RWPE2 (cell line): ENCODE measurements around the gene LGR4.

Source experiments
- ATAC-seq: fragments of 200-7000 bp; cut with Tn5 transposase; 3 replicates; pipeline ENCODE4 v1.9.1; 2021; ENCODE audit warnings: low read depth
- DNase-seq: peaks from one replicate; pipeline ENCODE4 v3.0.0-alpha.2; 2020; ENCODE audit warnings: low spot score
- H3K27ac ChIP-seq: fragments of 450-650 bp; 2 replicates; pipeline ENCODE4 v1.5.1; 2017; ENCODE audit warnings: mild to moderate bottlenecking; ENCODE audit not compliant: poor library complexity, severe bottlenecking
- H3K27me3 ChIP-seq: fragments of 250-450 bp; sonication (Bioruptor Pico); 2 replicates; pipeline ENCODE4 v1.5.1; 2021; ENCODE audit warnings: mild to moderate bottlenecking, moderate library complexity; ENCODE audit not compliant: insufficient read depth, poor library complexity, severe bottlenecking
- H3K36me3 ChIP-seq: fragments of 250-450 bp; sonication (Bioruptor Pico); 2 replicates; pipeline ENCODE4 v1.5.1; 2020; ENCODE audit warnings: low read depth, mild to moderate bottlenecking, moderate library complexity
- H3K4me1 ChIP-seq: fragments of 250-450 bp; sonication (Bioruptor Pico); 2 replicates; pipeline ENCODE4 v1.5.1; 2021; ENCODE audit warnings: mild to moderate bottlenecking, moderate library complexity; ENCODE audit not compliant: insufficient read depth, poor library complexity, severe bottlenecking
- H3K4me3 ChIP-seq: fragments of 250-450 bp; sonication (Bioruptor Pico); 2 replicates; pipeline ENCODE4 v1.5.1; 2021; ENCODE audit warnings: mild to moderate bottlenecking, moderate library complexity; ENCODE audit not compliant: severe bottlenecking
- H3K9me3 ChIP-seq: fragments of 250-450 bp; sonication (Bioruptor Pico); 2 replicates; pipeline ENCODE4 v1.5.1; 2021; ENCODE audit warnings: mild to moderate bottlenecking, moderate library complexity; ENCODE audit not compliant: severe bottlenecking
- TF ChIP-seq, protein P1 (sequence below): fragments of 450-650 bp; IDR thresholded peaks from one replicate; pipeline ENCODE4 v1.5.1; 2017; ENCODE audit warnings: mild to moderate bottlenecking, moderate library complexity; ENCODE audit not compliant: poor library complexity, severe bottlenecking

LGR4 gene

DNA sequence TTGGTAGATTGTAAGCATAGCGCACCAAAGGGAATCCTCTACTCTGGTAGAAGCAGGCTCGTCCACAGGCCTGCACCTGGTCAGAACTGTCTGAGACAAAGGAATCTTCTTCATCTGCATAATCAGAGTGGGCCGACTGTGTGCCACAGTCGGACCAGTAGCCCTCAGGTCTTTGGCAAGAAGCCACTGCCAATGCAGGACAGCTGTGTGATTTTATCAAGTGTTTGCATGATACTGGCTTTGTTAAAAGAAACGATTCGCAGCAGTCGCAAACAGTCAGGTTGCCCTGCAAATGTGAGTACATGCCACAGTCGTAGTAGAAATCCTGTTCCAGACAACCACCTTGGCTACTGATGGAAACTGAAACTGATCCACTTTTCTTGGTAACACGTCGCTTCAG lies 104.7 kb downstream of the LGR4 start:
- H3K36me3 ChIP-seq = peaks cover 36% of the 10 kb centered on the region
- TF ChIP-seq, protein P1, sequence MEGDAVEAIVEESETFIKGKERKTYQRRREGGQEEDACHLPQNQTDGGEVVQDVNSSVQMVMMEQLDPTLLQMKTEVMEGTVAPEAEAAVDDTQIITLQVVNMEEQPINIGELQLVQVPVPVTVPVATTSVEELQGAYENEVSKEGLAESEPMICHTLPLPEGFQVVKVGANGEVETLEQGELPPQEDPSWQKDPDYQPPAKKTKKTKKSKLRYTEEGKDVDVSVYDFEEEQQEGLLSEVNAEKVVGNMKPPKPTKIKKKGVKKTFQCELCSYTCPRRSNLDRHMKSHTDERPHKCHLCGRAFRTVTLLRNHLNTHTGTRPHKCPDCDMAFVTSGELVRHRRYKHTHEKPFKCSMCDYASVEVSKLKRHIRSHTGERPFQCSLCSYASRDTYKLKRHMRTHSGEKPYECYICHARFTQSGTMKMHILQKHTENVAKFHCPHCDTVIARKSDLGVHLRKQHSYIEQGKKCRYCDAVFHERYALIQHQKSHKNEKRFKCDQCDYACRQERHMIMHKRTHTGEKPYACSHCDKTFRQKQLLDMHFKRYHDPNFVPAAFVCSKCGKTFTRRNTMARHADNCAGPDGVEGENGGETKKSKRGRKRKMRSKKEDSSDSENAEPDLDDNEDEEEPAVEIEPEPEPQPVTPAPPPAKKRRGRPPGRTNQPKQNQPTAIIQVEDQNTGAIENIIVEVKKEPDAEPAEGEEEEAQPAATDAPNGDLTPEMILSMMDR = no peak
- H3K4me1 ChIP-seq = peaks cover 5% of the 10 kb centered on the region
- no peaks in the 10 kb centered on the region for H3K27me3 ChIP-seq
- no peak for DNase-seq
- H3K9me3 ChIP-seq = no peaks in the 10 kb centered on the region
- H3K27ac ChIP-seq = no peak overlapping the region
- H3K4me3 ChIP-seq = no peak overlapping the region
- ATAC-seq = no peak

DNA sequence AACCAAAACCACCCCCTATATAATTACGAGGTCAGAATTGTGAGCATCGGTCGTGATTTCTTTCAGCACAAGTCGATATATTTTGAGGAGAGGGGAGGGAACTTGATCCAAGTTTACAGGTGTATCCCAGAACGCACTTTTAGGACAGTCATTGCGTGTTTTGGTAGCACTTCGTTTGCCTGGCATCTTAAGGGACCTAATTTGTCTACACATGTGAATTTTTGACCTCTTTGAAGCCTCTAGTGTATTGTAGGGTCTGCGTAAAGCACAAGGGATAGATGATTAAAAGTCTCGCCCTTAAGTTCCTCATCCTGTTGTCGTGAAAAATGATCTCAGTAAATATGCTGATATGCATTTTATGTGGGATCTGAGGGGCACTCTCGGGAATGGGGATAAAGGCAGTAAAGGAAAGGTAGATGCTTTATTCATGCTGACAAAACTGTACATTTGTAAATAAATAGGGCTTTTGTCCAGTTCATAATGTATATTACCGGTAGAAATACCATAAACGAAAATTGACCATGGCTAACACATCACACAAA lies 108.9 kb downstream of the LGR4 start:
- Histone ChIP-seq H3K4me1 (peaks cover 5% of the 10 kb centered on the region), H3K4me3 (peak overlapping the region; percentile 60), H3K27me3 (no peaks in the 10 kb centered on the region), H3K9me3 (no peaks in the 10 kb centered on the region), H3K36me3 (peaks cover 9% of the 10 kb centered on the region; the same call in 1 of the 2 replicates), H3K27ac (peak overlapping the region; percentile 21)
- TF ChIP-seq, protein P1 = no peak
- ATAC-seq (no peak; the same call in 2 of the 3 replicates), DNase-seq (no peak)

DNA sequence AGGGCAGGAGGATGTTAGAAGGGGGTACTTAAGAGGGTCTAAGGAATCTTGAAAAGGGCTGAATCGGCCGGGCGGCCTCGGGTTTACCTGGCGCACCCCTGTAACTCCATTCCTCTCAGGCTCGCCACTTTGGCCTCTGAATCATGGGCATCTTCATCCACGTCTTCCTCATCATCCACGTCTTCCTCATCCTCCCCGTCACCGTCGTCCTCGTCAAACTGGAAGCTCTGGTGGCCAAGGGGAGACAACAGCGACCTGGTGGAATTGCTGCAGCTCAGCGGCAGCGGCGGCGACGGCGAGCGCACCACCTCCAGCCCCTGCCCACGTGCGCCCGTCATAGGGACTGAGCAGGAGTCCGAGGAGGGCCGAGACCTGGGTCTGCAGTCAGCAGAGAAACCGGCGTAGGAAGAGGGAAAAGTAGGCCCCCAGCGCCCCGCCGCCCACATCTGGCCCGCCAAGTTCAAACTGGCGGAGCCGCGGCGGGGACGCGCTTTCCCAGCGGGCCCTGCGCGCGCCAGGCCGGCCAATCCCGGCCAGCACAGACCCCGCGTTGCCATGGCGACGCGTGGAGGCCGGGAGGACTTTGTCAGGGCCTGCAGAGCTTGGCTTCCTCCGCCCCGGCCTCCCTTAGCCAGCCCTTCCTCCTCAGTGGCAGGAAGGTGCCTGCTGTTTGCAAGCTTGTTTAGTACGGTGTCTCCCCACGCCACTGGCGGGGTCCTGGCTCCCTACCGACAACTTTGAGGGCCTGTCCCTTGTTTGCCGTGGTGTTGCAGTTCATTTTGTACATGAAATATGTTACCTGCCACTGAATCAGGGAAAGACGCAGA lies 109.6 kb downstream of the LGR4 start, which contains the start of gene CCDC34:
Gene CCDC34, minus strand, starts transcription at position 467 of the 827 bp plus-strand sequence. Its CDS starts 21 bp downstream, at position 446.
- Histone ChIP-seq H3K36me3 (peaks cover 3% of the 10 kb centered on the region; the same call in 1 of the 2 replicates), H3K27ac (peak within 1 kb of the TSS; percentile 21), H3K9me3 (no peaks in the 10 kb centered on the region), H3K4me3 (peak within 1 kb of the TSS; percentile 60), H3K27me3 (no peaks in the 10 kb centered on the region), H3K4me1 (peaks cover 5% of the 10 kb centered on the region)
- peak; percentile 90 for DNase-seq
- peak; percentile 99 for ATAC-seq
- TF ChIP-seq, protein P1 = no peak

DNA sequence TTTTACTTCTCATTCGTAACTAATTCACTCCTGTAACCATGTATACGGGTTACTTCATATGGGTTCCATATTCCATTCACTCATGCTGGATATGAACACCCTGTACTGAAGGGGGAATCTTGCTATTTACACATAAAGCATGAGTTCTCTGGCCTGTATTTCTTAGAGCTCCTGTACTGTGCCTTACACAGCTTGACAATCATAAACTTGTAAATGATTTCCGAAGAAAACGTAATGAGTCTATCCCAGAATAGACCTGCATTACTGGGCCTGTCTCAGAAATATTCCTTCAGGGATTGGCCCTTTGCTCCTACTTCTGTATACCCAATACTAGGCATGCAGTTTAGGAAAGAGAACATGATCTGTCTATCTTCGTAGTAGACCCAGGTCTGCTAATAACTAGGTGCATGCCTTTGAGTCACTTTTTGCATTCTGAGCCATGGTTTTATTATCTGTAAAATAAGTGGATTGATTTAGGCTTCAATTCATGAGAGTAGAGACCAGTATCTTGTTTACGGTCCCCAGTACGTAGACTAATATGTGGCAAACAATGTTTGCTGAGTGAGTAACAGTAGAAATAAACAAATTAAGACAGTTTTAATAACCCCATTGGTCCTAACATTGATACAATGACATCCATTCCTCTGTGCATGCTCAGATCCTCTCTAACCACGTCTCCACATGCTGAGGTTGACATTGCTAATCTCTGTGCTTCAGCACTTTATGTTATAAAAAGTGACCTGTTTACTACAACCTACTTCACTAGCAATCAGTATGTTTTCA lies 110.8 kb downstream of the LGR4 start:
- H3K9me3 ChIP-seq = no peaks in the 10 kb centered on the region
- TF ChIP-seq, protein P1 = no peak
- no peaks in the 10 kb centered on the region for H3K36me3 ChIP-seq
- peak overlapping the region; percentile 60 for H3K4me3 ChIP-seq
- no peak for DNase-seq
- H3K27me3 ChIP-seq = no peaks in the 10 kb centered on the region
- no peak for ATAC-seq
- peak overlapping the region; percentile 21 for H3K27ac ChIP-seq
- peaks cover 5% of the 10 kb centered on the region for H3K4me1 ChIP-seq
